Panc1 (cell line): ENCODE results near the gene RRAGA.

Source experiments
- CTCF ChIP-seq: fragments of 450-650 bp; IDR thresholded peaks from 2 replicates; pipeline ENCODE4 v1.5.1; 2017; ENCODE audit warnings: mild to moderate bottlenecking
- REST ChIP-seq, 2 experiments: IDR thresholded peaks; 2 replicates each; pipeline ENCODE4 v1.6.1; 2011 to 2012; ENCODE audit warnings: low read depth in 2 of 2, control low read depth in 1 of 2, low read length in 1 of 2, mild to moderate bottlenecking in 1 of 2, moderate library complexity in 1 of 2; ENCODE audit not compliant: insufficient read depth in 1 of 2
- SIN3A ChIP-seq: IDR thresholded peaks from 2 replicates; pipeline ENCODE4 v1.6.1; 2012; ENCODE audit warnings: low read depth, mild to moderate bottlenecking, low read length, moderate library complexity, borderline replicate concordance; ENCODE audit not compliant: insufficient read depth

GRCh38 chr9:19085295-19085694 is 36.1 kb downstream of the RRAGA start:
- no peak; the same call in 1 of the 2 replicates for TF ChIP-seq CTCF
- no peak for TF ChIP-seq REST (IDR thresholded peaks at IDR 0.05; ENCODE audit: insufficient read depth in 1 of 2, low read depth in 2 of 2, low read length in 1 of 2)
- no peak for TF ChIP-seq SIN3A
